GM21825 (cell line): ENCODE measurements around the gene DCAF8L2.
"Not testable (repeated sequence)": the region's sequence is repeated elsewhere in the genome, so short reads cannot be mapped to it uniquely, and the experiment has no call there.

Experiments
- ATAC-seq: cut with Tn5 transposase; IDR thresholded peaks from one replicate; pipeline ENCODE4 v1.9.1; 2021; ENCODE audit warnings: mild to moderate bottlenecking, moderate library complexity; ENCODE audit not compliant: unreplicated experiment

Gene DCAF8L2

DNA sequence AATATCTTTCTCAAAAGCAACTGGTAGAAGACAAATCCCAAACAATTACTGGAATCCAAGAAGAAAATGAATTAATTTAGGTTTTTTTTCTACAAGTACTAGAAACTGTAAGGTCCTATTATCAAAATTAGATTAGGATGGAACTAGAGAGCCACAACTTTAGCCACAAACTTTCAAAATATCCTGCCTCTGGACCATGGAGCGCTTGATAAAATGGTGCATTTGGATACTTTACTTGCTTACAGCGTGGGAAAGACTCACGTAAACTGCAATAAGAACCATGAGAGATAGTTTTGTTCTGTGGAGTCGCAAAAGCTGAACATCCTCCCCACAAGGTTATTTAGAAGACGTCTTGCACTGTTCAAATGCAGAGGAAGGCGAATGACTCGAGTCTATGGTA lies at the start of gene DCAF8L2:
DCAF8L2 (plus strand) TSS at position 301 of the 400 bp plus-strand sequence. CDS start 156,552 bp downstream, outside the sequence.
- no peak for ATAC-seq

DNA sequence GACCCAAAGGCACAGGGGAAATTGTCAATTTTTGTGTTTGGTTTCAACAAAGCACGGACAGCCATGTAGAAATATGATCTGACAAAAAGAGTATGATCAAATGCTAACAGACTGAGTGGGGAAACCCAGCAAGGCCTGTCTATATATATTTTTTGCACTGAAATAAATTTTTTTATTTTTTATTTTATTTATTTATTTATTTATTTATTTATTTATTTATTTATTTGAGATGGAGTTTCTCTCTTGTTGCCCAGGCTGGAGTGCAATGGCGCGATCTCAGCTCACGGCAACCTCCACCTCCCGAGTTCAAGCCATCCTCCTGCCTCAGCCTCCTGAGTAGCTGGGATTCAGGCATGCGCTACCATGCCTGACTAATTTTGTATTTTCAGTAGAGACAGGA lies 49.0 kb upstream of the DCAF8L2 start:
- not testable (repeated sequence) for ATAC-seq

DNA sequence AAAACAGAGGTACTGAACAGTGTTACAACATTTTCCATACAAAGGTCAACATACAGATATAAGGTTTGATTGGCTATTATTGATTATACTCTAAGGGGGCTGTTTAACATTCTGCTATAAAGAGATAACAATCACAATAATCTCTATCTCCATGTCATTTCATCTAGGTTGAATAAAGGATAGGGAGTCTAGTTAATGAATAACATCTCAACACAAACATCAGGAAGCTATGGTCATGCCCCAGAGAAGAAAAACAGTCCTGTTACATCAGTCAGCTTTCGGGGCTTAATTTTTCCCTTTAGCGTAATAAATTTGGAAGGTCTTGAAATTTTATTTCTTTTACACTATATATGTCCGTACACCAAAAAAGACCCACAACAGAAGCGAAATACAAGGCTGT lies 41.5 kb upstream of the DCAF8L2 start:
- no peak for ATAC-seq

DNA sequence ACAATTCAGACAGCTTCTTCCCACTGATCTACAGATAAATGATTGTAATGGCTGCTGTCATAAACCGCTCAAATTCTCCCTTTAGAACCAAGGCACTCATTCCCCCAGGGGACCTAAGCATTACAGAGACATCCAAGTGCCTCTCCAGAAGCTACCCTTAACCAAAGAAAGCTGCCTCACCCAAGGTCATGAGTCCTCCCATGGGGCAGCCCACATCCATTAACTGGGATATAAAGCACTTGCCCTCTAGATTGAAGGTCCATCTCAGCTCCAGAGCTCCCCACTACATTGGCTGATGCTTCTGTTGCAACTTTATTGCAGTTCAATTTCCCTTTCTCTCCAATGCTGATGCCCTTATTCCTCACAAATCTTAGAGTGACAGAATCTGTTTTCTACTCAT lies 40.5 kb upstream of the DCAF8L2 start:
- no peak for ATAC-seq

DNA sequence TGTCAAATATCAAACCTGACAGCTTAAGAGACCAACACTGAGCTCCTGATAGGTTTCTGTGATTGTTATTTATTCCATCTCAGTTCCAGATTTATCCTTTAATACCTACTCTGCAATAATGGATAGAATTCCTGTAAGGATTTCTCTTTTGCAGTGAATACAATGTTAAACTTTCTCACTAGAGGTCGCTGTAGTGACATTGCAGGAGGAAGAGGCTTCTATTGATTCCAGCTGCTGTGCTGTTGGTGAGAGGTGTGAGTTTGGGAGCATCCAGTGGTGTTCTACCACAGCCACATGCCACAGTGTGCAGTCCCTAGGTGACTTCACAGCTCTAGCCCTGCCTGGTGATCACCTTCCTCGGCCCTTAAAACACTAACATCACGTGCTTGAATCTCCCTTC lies 34.6 kb upstream of the DCAF8L2 start:
- ATAC-seq: no peak

DNA sequence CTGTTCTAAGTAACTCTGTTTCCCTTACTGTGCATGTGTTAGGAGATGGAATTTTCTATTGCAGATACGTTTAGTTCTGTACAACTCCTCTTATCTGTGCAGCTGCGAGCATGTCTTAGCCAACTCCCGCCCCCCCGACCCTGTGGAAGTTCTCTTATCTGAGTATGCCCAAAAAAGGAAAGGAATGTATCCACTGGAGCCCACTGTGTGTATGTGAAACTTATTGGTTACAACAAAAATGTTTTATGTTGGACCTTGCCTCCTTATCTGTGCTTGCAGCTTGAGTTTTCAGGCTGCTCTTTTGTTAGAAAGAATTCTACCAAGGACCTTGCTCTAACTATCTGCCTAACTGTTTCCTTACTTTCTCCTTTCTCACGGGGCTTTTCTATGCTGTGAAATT lies 24.2 kb upstream of the DCAF8L2 start:
- ATAC-seq: no peak

DNA sequence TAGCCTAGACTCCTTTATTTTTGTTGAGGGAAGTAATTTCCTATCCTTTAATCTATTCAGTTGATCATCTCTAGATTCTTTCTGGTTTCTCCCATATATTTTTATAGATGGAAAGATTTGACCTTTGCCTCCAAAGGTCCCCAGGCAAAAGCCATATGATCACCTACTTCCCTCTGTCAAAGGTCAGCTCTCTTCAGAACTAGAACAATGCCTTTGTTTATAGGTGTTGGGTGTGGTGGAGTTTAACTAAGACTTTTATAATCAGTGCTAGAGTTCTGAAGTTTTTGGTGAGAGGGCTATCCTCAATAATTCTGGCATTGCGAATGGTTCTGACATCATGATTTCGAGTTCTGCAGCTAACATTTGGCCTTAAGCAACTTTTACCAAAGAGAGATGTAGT lies 19.0 kb upstream of the DCAF8L2 start:
- ATAC-seq: no peak

DNA sequence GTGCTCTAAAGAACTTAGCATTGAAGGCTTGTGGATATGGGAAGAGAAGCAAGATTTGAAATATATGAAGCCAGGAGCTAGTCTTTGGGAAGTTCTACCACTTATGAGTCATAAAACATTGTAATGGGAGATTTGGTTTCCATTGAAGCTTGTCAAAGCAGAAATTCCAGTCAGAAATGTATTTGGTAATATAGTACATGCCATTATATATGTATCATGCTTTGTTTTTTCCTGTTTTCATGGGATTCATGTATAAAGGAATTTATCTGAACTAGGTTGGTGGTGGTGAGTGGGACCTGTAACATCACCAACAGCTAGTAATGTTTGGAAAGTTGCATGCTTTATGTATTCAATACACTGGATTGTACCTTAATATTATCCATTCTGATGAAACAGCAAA lies 14.6 kb upstream of the DCAF8L2 start:
- ATAC-seq: no peak

DNA sequence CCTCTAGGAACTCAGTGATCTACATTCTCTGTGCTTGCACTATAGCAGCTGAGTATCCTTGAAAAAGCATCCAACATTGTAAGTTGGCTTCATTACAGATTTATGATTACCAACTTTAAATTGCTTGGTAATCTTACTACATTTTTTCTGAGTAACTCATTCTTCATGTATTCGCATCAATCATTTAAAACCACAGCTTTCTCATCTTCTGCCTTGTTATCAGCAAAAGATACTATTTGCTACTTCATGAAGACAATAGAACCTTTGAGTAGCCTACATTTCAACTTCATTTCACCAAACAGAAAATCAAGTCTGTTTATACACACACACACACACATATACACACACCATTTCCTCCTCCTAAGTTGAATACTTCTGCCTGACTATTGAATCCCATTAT lies 6.2 kb upstream of the DCAF8L2 start:
- no peak for ATAC-seq

DNA sequence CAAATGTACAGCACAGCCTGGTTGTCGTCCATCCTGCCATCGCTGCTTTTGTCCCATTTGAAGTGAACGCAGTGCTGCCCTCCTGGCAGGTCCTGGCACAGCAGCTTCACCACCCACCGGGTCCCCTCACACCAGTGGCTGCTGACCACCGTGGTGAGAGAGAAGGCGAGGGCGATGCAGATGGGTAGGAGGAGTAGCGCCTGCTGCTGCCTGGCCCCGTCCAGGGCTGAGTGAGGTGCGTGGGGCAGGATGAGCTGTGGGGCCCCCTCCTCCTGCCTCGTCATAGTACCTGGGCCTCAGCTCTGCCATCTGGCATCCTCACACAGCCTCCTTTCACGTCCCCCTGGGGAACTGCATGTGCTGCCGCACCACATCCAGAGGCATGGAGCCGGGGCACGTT lies 1.8 kb downstream of the DCAF8L2 start:
- ATAC-seq: no peak

DNA sequence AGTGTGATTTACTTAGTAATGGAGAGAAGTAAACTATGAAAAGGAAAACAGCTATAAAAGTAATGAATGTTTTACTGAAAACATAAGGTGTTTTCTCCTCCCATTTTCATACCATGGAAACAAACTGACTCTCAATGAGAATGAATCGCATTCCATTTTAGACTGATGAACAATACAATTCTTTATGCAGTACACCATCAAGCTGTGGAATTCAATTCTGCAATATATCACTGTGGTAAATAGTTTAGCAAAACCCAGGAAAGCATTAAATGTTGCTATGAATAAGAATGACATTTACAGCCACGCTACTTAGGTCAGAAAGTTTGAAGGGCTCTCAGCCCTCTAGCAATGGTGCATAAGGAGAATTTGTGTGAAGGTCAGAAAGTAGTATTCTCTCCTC lies 7.4 kb downstream of the DCAF8L2 start:
- no peak for ATAC-seq

DNA sequence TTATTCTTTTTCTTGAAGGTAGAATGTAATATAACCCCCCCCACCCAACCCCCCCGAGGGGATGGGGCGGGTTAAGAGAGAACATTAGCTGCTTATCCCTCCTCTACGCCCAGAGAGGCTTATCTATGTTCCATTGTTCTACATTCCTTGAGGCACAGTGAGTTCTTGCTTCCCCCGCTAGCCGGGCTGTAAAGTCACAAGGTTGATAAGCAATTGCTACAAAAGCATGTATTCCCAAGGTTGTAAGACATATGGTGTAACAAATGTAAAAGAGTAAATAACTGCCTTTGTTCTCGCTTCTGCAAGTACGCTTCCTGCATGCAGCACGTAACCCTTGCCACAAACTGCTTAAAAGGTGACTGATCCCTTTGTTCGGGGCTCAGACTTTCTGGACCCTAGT lies 8.2 kb downstream of the DCAF8L2 start:
- no peak for ATAC-seq

DNA sequence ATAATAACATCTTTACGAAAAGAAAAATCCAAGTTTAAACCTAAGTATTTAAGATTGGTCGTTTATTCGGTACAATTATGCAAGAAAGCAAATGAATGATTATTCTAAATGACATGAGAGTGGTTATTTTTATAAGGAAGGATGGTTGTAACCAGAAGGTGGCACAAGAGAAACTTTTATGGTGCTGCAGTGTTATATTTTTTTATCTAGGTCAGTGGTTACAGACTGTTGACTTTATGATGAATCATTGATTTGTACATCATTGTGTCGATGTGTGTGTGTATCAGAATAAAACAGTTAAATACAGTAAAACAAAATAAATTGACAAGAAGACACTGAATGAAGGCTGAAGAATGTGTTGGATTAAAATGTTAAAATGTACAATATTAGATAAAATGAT lies 9.8 kb downstream of the DCAF8L2 start:
- no peak for ATAC-seq

DNA sequence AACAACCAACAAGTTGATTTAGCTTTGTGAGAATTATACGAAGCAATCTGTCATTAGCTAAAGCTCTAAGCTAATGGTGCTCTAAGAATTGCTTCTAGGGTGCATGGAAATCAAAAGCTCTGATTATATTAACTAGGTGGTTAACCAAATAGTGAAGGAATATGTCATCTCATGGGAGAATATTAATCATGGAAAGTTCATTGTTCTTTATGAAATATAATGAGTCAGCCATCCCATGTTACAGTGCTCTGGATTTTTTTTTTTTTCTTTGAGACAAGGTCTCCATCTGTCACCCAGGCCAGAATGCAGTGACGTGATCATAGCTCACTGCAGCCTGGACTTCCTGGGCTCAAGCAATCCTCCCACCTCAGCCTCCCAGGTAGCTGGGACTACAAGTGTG lies 10.5 kb downstream of the DCAF8L2 start:
- ATAC-seq: no peak

DNA sequence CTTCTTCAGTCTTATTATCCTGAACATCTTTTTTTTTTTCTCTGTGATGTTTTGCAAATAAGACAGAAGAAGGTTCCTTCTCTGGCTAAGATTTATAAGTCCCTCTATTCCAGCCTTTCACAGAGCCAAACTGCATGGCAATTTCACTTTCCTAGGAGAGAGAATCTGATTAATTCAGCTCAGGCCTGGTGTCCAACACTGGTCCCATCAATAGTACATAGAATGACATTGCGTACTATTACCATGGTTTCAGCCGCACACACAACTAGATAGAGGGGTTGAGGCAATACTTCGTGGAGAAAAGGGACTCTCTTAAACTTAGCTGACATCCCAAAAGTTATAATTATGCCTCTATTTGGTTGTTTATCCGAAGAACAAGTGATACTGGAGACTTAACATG lies 18.5 kb downstream of the DCAF8L2 start:
- no peak for ATAC-seq

DNA sequence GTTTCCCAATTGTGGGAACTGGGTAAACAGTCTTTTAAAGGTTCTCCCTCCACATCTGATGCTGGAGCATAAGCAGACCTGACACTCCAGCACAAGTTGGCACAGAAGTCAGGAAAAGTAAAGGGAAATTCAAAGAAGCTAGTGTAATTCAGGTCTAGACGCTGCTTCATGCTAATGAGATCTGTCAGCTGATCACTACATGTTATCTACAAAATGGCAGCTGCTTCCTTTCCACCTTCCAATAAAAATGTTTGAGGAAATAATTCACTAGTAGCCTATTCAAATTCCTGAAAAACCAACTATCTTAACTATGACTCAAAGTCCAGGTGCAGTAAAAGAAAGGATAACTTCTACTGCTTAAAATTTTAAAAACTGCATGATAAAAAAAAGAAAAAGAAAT lies 29.3 kb downstream of the DCAF8L2 start:
- no peak for ATAC-seq

DNA sequence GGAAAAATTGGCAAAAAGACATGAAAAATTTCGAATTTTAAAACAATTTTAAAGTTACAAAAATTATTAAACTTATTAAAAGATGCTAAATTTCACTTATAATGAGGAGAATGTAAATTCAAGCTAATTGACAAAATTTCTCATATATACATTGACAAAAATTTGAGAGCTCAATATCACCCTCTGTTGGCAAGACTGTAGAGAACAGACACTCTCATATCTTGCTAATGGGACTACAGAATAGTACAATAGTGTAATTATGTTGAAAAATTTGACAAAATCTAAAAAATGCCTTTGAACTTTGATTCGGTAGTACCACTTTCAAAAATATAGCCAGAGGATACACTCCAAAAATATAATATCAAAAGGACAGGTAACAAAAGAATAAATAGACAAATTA lies 29.8 kb downstream of the DCAF8L2 start:
- no peak for ATAC-seq

DNA sequence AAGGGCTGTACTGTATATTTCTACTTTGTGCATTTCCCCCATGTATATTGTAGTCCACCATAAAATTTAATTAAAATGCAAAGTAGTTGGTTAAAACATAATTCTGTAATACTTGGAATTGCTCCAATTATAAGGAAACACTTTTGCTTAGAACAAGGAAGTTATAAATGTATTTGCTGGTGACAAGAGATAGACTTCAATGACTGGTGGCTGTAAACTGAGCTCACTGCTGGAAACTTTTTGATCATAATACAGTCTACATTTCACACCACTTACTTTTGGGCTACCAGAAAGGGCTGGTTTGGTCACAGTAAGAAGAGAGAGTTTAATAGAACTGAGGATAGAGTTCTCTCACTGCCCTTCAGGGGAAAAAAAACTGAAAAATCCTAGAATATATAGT lies 32.7 kb downstream of the DCAF8L2 start:
- no peak for ATAC-seq

DNA sequence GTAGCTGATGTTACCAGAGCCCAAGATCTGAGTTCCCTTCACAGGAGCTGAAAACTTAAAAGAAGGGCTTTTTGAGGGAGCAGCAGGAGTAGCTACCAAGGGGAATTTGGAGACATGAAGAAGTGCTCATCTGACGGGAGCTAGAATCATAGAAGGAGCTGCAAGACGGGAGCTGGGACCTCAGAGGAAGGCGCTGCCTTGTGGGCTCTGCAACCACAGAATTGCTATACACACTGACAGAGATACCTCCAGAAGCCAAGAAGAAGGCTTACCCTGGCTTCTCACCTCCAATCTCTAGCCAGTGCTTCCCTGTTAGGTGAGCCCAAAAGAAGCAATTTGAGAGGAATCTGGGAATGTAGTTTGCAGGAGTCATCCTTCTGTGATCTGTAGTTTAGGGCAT lies 35.9 kb downstream of the DCAF8L2 start:
- ATAC-seq: no peak

DNA sequence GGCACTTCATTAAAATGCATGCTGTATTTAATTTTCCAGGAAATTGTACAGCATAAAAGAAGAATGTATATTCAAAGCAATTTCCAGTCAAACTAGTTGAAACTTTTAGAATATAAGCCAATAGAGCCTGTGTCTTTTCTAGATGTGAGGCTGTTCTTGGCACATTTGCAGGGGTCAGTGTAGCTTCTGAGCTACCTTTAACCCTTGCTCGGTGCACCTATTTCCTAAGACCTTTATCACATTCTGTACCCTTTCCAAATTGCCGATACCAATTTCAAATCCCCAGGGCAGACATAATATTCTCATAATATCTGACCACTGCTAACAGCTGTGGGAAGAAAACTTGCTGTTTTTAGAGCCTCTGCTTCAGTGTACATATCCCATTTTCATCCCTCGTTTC lies 43.2 kb downstream of the DCAF8L2 start:
- no peak for ATAC-seq

DNA sequence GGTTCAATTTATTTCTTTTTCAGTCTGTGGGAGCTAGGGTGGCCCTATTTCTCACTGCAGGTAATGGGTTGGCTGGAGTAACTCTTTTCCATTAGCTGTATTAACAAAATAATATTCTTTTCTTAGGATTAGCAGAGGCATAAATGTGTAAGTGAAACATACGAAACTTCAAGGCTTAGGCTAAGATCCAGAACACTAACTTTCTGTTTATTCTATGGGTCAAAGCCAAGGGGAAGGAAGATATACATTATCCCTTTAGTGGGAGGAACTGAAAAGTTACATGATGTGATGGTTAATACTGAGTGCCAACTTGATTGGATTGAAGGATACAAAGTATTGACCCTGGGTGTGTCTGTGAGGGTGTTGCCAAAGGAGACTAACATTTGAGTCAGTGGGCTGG lies 66.4 kb downstream of the DCAF8L2 start:
- ATAC-seq: no peak

DNA sequence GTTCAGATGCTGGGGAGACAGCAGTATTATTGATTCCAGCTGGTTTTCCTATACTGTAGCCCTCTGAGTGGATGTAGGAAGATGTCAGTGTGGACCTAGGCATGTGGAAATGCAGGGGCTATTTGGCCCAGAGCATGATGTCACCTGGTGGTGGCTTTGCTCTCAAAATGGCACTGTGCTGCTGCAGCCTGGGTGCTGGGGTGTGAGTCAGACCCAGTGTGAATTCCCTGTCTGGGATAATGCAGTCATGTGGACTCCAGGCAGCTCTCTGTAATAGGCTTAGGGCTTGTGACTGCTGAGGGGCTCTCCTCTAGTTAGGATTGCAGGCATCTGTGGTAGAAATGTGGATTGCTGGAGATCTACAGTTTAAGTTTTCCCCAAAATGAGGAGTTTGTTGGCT lies 70.7 kb downstream of the DCAF8L2 start:
- no peak for ATAC-seq

DNA sequence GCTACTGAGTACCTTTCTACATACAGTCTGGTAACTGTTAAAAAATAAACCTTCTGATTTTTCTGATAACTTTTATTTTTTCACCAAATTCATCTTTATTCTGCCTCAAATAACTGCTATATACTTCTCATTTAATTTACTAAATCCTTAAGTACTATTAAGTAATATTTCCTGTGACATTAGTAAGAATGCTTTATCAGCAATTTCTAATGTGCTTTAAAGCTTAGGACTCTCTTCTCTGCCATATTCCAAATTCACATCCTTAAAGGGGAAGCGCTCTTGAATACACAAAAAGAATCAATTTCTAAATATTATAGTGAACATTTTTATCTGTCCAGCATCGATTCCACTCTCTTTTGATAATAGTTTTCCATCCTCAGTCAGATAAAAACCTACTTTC lies 81.1 kb downstream of the DCAF8L2 start:
- ATAC-seq: no peak

DNA sequence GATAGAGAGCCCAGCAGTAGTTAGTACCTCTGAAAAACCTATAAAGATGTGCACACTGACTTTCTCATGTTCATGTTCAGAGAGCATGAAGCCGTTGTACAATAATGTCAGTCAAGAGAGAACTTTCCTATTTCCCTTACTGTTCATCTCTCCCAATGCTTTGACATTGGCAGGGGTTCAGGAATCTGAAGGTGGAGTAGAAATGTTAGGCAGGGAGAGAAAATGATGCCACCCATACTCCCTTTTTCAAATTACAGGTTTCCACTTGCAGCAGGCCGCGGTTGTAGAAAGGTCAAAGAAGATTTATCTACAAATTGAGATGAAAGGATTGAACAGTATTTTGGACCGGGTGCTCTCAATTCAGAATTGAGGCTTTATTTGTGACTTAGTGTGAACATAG lies 84.3 kb downstream of the DCAF8L2 start:
- ATAC-seq: no peak
